HepG2 (cell line): ENCODE measurements around the gene IPP. TPM values are rescaled to one million over a fixed set of nuclear protein-coding genes. Genes with fewer than 3 reads are reported as not detected.
A peak's percentile ranks its signal among the peaks of the same experiment; 100 is the strongest.

Source experiments
- ATAC-seq: fragments of 200-7000 bp; cut with Tn5 transposase; 3 replicates; pipeline ENCODE4 v1.9.1; 2020; ENCODE audit warnings: mild to moderate bottlenecking, moderate library complexity
- BruUV-seq: library from RNA; stranded (reverse); fragments of 400-500 nt; replicated peaks from 2 replicates; lab custom pipeline; 2021; lab: Mats Ljungman, UMichigan
- CTCF ChIA-PET: fragments of 300-600 bp; formaldehyde crosslinking; extraction: SDS; loops from one replicate; lab custom pipeline; 2021; ENCODE audit warnings: low total read pairs, inconsistent platforms, low intra/inter-chr PET ratio; lab: Yijun Ruan, JAX
- POLR2A ChIA-PET: fragments of 350-600 bp; sonication (Branson Sonifier 250); formaldehyde crosslinking; loops from one replicate; lab custom pipeline; 2020; ENCODE audit warnings: antibody characterized with exemption, inconsistent platforms; lab: Yijun Ruan, JAX
- DNase-seq: peaks from one replicate; pipeline ENCODE4 v3.0.0-alpha.2; 2015; ENCODE audit warnings: low spot score
- FAIRE-seq: peaks from 3 replicates; lab custom pipeline; 2011; peaks lifted over from hg19 to GRCh38; lab: Jason Lieb, UNC
- H2AFZ ChIP-seq: one replicate; pipeline ENCODE4 v1.6.1; 2011; ENCODE audit warnings: low read length, inconsistent platforms
- H3K27ac ChIP-seq: fragments of 300-600 bp; 3 replicates; pipeline ENCODE4 v1.8.0; 2011; ENCODE audit warnings: mixed run types, mild to moderate bottlenecking, mixed read lengths, low read length, inconsistent platforms; ENCODE audit not compliant: insufficient read depth; ENCODE audit errors: extremely low read length
- H3K27me3 ChIP-seq, 2 experiments: fragments of 200-600 bp in 1 of 2; 2 replicates in 1 of 2; 3 replicates in 1 of 2; pipeline versions ENCODE4 v1.6.0 to v1.8.0; 2011; ENCODE audit warnings: low read length in 2 of 2, mild to moderate bottlenecking in 2 of 2, moderate library complexity in 2 of 2, inconsistent platforms in 1 of 2; ENCODE audit not compliant: insufficient read depth in 2 of 2, control insufficient read depth in 1 of 2
- H3K36me3 ChIP-seq, 2 experiments: fragments of 200-600 bp in 1 of 2; replicated peaks in 1 of 2; 2 replicates in 1 of 2; 3 replicates in 1 of 2; pipeline versions ENCODE4 v1.5.1 to v1.8.0; 2011; ENCODE audit warnings: low read length in 2 of 2, inconsistent platforms in 1 of 2; ENCODE audit not compliant: insufficient read depth in 2 of 2, control insufficient read depth in 1 of 2
- H3K4me1 ChIP-seq: 2 replicates; pipeline ENCODE4 v1.5.1; 2012; ENCODE audit warnings: low read length, inconsistent platforms; ENCODE audit not compliant: insufficient read depth
- H3K4me2 ChIP-seq: 2 replicates; pipeline ENCODE4 v1.6.0; 2011; ENCODE audit warnings: low read depth, low read length, inconsistent platforms
- H3K4me3 ChIP-seq, 3 experiments: fragments of 200-600 bp in 1 of 3; sonication (generic), shearing (Covaris generic) in 1 of 3; replicated peaks in 1 of 3; 2 replicates each; pipeline ENCODE4 v1.5.1; 2011 to 2016; ENCODE audit warnings: low read length in 3 of 3, inconsistent platforms in 2 of 3, low read depth in 2 of 3, mild to moderate bottlenecking in 2 of 3, control low read depth in 1 of 3, mixed read lengths in 1 of 3; ENCODE audit not compliant: insufficient read depth in 1 of 3
- H3K79me2 ChIP-seq: one replicate; pipeline ENCODE4 v1.6.1; 2011; ENCODE audit warnings: low read length, inconsistent platforms; ENCODE audit not compliant: insufficient read depth
- H3K9ac ChIP-seq: 2 replicates; pipeline ENCODE4 v1.6.0; 2011; ENCODE audit warnings: mild to moderate bottlenecking, low read depth, low read length, inconsistent platforms; ENCODE audit not compliant: insufficient read depth
- H3K9me3 ChIP-seq: 2 replicates; pipeline ENCODE4 v1.5.1; 2012; ENCODE audit warnings: mild to moderate bottlenecking, low read length
- H4K20me1 ChIP-seq: 2 replicates; pipeline ENCODE4 v1.6.0; 2011; ENCODE audit warnings: inconsistent platforms, mild to moderate bottlenecking, low read length, moderate library complexity; ENCODE audit not compliant: insufficient read depth
- ARID5B ChIP-seq: IDR thresholded peaks from 2 replicates; pipeline ENCODE4 v1.4.0; 2020; ENCODE audit warnings: mild to moderate bottlenecking, missing genetic modification reagents
- CEBPB ChIP-seq: IDR thresholded peaks from 2 replicates; pipeline ENCODE4 v1.6.1; 2011; ENCODE audit warnings: low read depth, low read length, improper control_type of control experiment, borderline replicate concordance
- DMAP1 ChIP-seq: IDR thresholded peaks from 2 replicates; pipeline ENCODE4 v1.6.1; 2016
- EHMT2 ChIP-seq: fragments of 200-600 bp; sonication (generic); IDR thresholded peaks from 2 replicates; pipeline ENCODE4 v1.7.0; 2017; ENCODE audit warnings: antibody characterized with exemption, low read depth, low read length, borderline replicate concordance
- FOXJ3 ChIP-seq: sonication (generic); formaldehyde crosslinking; IDR thresholded peaks from 2 replicates; pipeline ENCODE4 v1.4.0; 2020; ENCODE audit warnings: missing genetic modification reagents, mild to moderate bottlenecking, borderline replicate concordance
- FOXP4 ChIP-seq: sonication (generic); formaldehyde crosslinking; IDR thresholded peaks from 2 replicates; pipeline ENCODE4 v1.4.0; 2020; ENCODE audit warnings: missing genetic modification reagents
- ZBTB33 ChIP-seq: sonication (generic); formaldehyde crosslinking; IDR thresholded peaks from 2 replicates; pipeline ENCODE4 v1.4.0; 2020; ENCODE audit warnings: missing genetic modification reagents
- ZNF264 ChIP-seq: sonication (generic); formaldehyde crosslinking; IDR thresholded peaks from 2 replicates; pipeline ENCODE4 v1.4.0; 2020; ENCODE audit warnings: missing genetic modification reagents
- ZNF281 ChIP-seq: sonication (generic); formaldehyde crosslinking; IDR thresholded peaks from 2 replicates; pipeline ENCODE4 v1.4.0; 2020; ENCODE audit warnings: missing genetic modification reagents, borderline replicate concordance
- ZNF331 ChIP-seq: sonication (generic); formaldehyde crosslinking; IDR thresholded peaks from 2 replicates; pipeline ENCODE4 v1.4.0; 2020; ENCODE audit warnings: missing genetic modification reagents
- ZNF878 ChIP-seq: sonication (generic); formaldehyde crosslinking; IDR thresholded peaks from 2 replicates; pipeline ENCODE4 v1.8.1; 2023; ENCODE audit warnings: mild to moderate bottlenecking, missing genetic modification reagents, moderate library complexity
- WGBS: methylation state at CpG from one replicate; pipeline ENCODE4 v1.1.6; 2017; ENCODE audit warnings: low lambda C conversion rate; 5-methylcytosine and 5-hydroxymethylcytosine counted together
- in situ Hi-C: cut with HindIII; loops from 2 replicates; pipeline ENCODE4 v1.10.0; 2017; ENCODE audit warnings: low pct_unique_long_range_greater_than_20kb; ENCODE audit not compliant: extremely low pct_ligation_motif_present
- intact Hi-C: fragments of 100-400 bp; cut with micrococcal nuclease; formaldehyde crosslinking; loops from one replicate; pipeline ENCODE4 v1.10.0; 2022; ENCODE audit not compliant: unreplicated experiment
- polyA plus RNA-seq, 8 experiments: library from polyadenylated mRNA; depleted of rRNA in 3 of 8; stranded (reverse) in 7 of 8; unstranded in 1 of 8; fragments of >200 nt; fragmentation: Illumina TruSeq in 4 of 8; extraction: Trizol in 4 of 8; gene quantifications; 2 replicates each; pipeline versions ENCODE4 v1.2.1 to v1.2.3, GENCODE V29; 2011 to 2016; ENCODE audit warnings: low read depth in 4 of 8, missing spikeins in 1 of 8, mixed read lengths in 1 of 8; ENCODE audit not compliant: insufficient read depth in 1 of 8
- total RNA-seq, 5 experiments: library from RNA; depleted of rRNA; stranded (reverse); fragments of >200 nt; fragmentation: Illumina TruSeq; extraction: Trizol; gene quantifications; 2 replicates each; pipeline ENCODE4 v1.2.3, GENCODE V29; 2016; ENCODE audit warnings: low read depth in 1 of 5

Gene IPP
- total and polyA plus RNA-seq, 2 of the 13 experiments (the other 11 are each of a cell fraction or from before 2014, with no cell fraction given), result 3.0 to 9.7 TPM

- 4% methylated on average over 2 of the region's 2 CpGs for WGBS
- H3K27me3 ChIP-seq, result no peaks in the 10 kb centered on the region
- no peaks in the 10 kb centered on the region for H3K36me3 ChIP-seq
- ATAC-seq (peak; percentile 36), FAIRE-seq (peak; percentile 94), DNase-seq (peak; percentile 82)
- ChIA-PET POLR2A (interaction anchor here (0.8 to 1.4 kb wide), 4 partner anchors 20 to 231 kb away, joined by 3 to 11 read pairs (median 4); partner anchors contain the start of genes GPBP1L1 and PRDX1), CTCF (no interaction called here)
- H3K9me3 ChIP-seq, result no peaks in the 10 kb centered on the region
- peak overlapping the region; percentile 97 for H3K27ac ChIP-seq
- H3K4me1 ChIP-seq, result peaks cover 59% of the 10 kb centered on the region
- H3K4me2 ChIP-seq, result peak overlapping the region; percentile 76
- H3K9ac ChIP-seq, result no peak overlapping the region; the same call in 1 of the 2 replicates
- no TSS peak for BruUV-seq
- peak overlapping the region; percentile 74 for H2AFZ ChIP-seq
- peak overlapping the region in 2 of 3 experiments; percentile 30 to 35; a peak in 3 of 6 replicates for H3K4me3 ChIP-seq
- in situ Hi-C loops (no loop called here), intact Hi-C loops (loop anchor here (5.0 kb wide), 2 partner anchors 65 to 170 kb away; partner anchors contain the start of genes GPBP1L1, NASP and TMEM69)
- H4K20me1 ChIP-seq, result no peaks in the 10 kb centered on the region
- peaks cover 3% of the 10 kb centered on the region for H3K79me2 ChIP-seq
- TF ChIP-seq ZNF281 (CRISPR knock-in tag), result no peak
- peak; percentile 37; the same call in 1 of the 2 replicates for TF ChIP-seq DMAP1 (CRISPR knock-in tag)
- 0 out of 2 replicates have a peak, but pooled peaks have one; percentile 12 for TF ChIP-seq ZBTB33 (CRISPR knock-in tag)
- TF ChIP-seq FOXJ3, result 0 out of 2 replicates have a peak, but pooled peaks have one; percentile 16
- peak; percentile 72 for TF ChIP-seq CEBPB
- TF ChIP-seq FOXP4 (CRISPR knock-in tag), result peak; percentile 89
- peak; percentile 77; the same call in 1 of the 2 replicates for TF ChIP-seq EHMT2
- peak; percentile 44; the same call in 1 of the 2 replicates for TF ChIP-seq ZNF264 (CRISPR knock-in tag)
- TF ChIP-seq ZNF331 (CRISPR knock-in tag), result peak; percentile 48; the same call in 1 of the 2 replicates
- TF ChIP-seq ARID5B (CRISPR knock-in tag), result peak; percentile 48; the same call in 1 of the 2 replicates
- peak; percentile 52; the same call in 1 of the 2 replicates for TF ChIP-seq ZNF878 (CRISPR knock-in tag)
These were observed 2.1 kb upstream of the IPP start for GRCh38 chr1:45752441-45753052.
